Panc1 (cell line): Measurements from ENCODE around the gene TLR3. TPM values are rescaled to one million over a fixed set of nuclear protein-coding genes. Genes with fewer than 3 reads are reported as not detected.

Experiments used
- ATAC-seq: fragments of 200-7000 bp; cut with Tn5 transposase; 2 replicates; pipeline ENCODE4 v1.9.1; 2020; ENCODE audit warnings: mild to moderate bottlenecking, moderate library complexity
- BruUV-seq: library from RNA; stranded (reverse); fragments of 400-500 nt; replicated peaks from 2 replicates; lab custom pipeline; 2021; lab: Mats Ljungman, UMichigan
- CTCF ChIA-PET: fragments of 300-600 bp; sonication (Branson Sonifier 250); formaldehyde crosslinking; loops from one replicate; lab custom pipeline; 2022; ENCODE audit warnings: antibody characterized with exemption; lab: Charles Lee
- POLR2A ChIA-PET: fragments of 300-600 bp; sonication (Branson Sonifier 250); formaldehyde crosslinking; loops from one replicate; lab custom pipeline; 2022; ENCODE audit warnings: antibody characterized with exemption; lab: Charles Lee
- DNase-seq: peaks from one replicate; pipeline ENCODE4 v3.0.0-alpha.2; 2010; ENCODE audit warnings: low read depth, low spot score
- H3K27ac ChIP-seq: 2 replicates; pipeline ENCODE4 v1.5.1; 2011; ENCODE audit warnings: mild to moderate bottlenecking, low read length, inconsistent platforms
- H3K27me3 ChIP-seq: fragments of 200-500 bp; sonication (Bioruptor generic); 2 replicates; pipeline ENCODE4 v1.6.0; 2014; ENCODE audit warnings: low read length, inconsistent platforms; ENCODE audit not compliant: control insufficient read depth, insufficient read depth
- H3K36me3 ChIP-seq: fragments of 200-500 bp; sonication (Bioruptor generic); 2 replicates; pipeline ENCODE4 v1.5.1; 2014; ENCODE audit warnings: inconsistent platforms, mild to moderate bottlenecking, low read length, moderate library complexity; ENCODE audit not compliant: control insufficient read depth, insufficient read depth
- H3K4me1 ChIP-seq: 2 replicates; pipeline ENCODE4 v1.5.1; 2011; ENCODE audit warnings: inconsistent platforms, mild to moderate bottlenecking, low read length, moderate library complexity; ENCODE audit not compliant: control insufficient read depth, insufficient read depth
- H3K4me3 ChIP-seq, 2 experiments: 2 replicates each; pipeline ENCODE4 v1.5.1; 2011 to 2012; ENCODE audit warnings: low read depth in 2 of 2, low read length in 2 of 2, mild to moderate bottlenecking in 2 of 2, inconsistent platforms in 1 of 2, moderate library complexity in 1 of 2
- H3K9me3 ChIP-seq: fragments of 200-500 bp; sonication (Bioruptor generic); 2 replicates; pipeline ENCODE4 v1.5.1; 2014; ENCODE audit warnings: low read depth, mild to moderate bottlenecking, inconsistent platforms, low read length, moderate library complexity; ENCODE audit not compliant: control insufficient read depth, insufficient read depth
- POLR2AphosphoS5 ChIP-seq: IDR thresholded peaks from 2 replicates; pipeline ENCODE4 v1.6.1; 2012; ENCODE audit warnings: mild to moderate bottlenecking, low read depth, low read length, moderate library complexity
- SIN3A ChIP-seq: IDR thresholded peaks from 2 replicates; pipeline ENCODE4 v1.6.1; 2012; ENCODE audit warnings: low read depth, mild to moderate bottlenecking, low read length, moderate library complexity, borderline replicate concordance; ENCODE audit not compliant: insufficient read depth
- TCF7L2 ChIP-seq: IDR thresholded peaks from 2 replicates; pipeline ENCODE4 v1.6.1; 2011; ENCODE audit warnings: mild to moderate bottlenecking, low read depth, low read length, inconsistent platforms
- in situ Hi-C: cut with HindIII; loops from 2 replicates; pipeline ENCODE4 v1.10.0; 2016; ENCODE audit warnings: low sequenced_read_pairs, low pct_unique_long_range_greater_than_20kb
- intact Hi-C: fragments of 100-400 bp; cut with micrococcal nuclease; formaldehyde crosslinking; loops from one replicate; pipeline ENCODE4 v1.10.0; 2022; ENCODE audit not compliant: unreplicated experiment
- total RNA-seq: library from RNA; stranded (reverse); gene quantifications from one replicate; pipeline ENCODE4 v1.2.1, GENCODE V29; 2021; ENCODE audit not compliant: unreplicated experiment
- TF ChIP-seq, protein P1 (sequence below), 2 experiments: IDR thresholded peaks; 2 replicates each; pipeline ENCODE4 v1.6.1; 2011 to 2012; ENCODE audit warnings: low read depth in 2 of 2, control low read depth in 1 of 2, low read length in 1 of 2, mild to moderate bottlenecking in 1 of 2, moderate library complexity in 1 of 2; ENCODE audit not compliant: insufficient read depth in 1 of 2
- TF ChIP-seq, protein P2 (sequence below): fragments of 450-650 bp; IDR thresholded peaks from 2 replicates; pipeline ENCODE4 v1.5.1; 2017; ENCODE audit warnings: mild to moderate bottlenecking

The TLR3 gene
- total RNA-seq, 1 experiment from 2014 or later, result 0.41 TPM

DNA sequence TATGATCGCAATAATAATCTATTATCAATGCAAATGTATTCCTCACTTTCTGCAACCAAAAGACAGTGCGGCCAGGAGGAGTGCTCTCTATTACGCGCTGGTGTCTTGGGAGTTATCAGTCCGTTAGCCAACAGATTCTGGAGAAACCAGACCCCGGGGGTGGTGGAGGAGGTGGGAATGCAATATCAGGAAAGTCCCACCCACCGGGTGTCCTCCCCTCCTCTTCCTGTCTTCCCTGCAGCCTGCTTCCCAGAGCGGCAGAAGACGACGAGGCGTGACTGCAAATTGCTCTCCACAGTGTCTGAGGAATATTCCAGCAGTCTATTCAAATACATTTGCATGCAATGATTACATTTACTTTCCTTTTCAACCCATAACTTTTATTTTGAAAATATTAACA is 17.9 kb upstream of the TLR3 start:
- intact Hi-C loops (no loop called here), in situ Hi-C loops (no loop called here)
- H3K9me3 ChIP-seq, result no peaks in the 10 kb centered on the region
- CTCF ChIA-PET, result no interaction called here
- ATAC-seq, result no peak
- no TSS peak for BruUV-seq
- POLR2A ChIA-PET, result no interaction called here
- no peak overlapping the region for H3K4me3 ChIP-seq
- H3K4me1 ChIP-seq, result no peaks in the 10 kb centered on the region
- no peak overlapping the region for H3K27ac ChIP-seq
- TF ChIP-seq TCF7L2 (no peak), POLR2AphosphoS5 (no peak), SIN3A (no peak)
- TF ChIP-seq, protein P1, sequence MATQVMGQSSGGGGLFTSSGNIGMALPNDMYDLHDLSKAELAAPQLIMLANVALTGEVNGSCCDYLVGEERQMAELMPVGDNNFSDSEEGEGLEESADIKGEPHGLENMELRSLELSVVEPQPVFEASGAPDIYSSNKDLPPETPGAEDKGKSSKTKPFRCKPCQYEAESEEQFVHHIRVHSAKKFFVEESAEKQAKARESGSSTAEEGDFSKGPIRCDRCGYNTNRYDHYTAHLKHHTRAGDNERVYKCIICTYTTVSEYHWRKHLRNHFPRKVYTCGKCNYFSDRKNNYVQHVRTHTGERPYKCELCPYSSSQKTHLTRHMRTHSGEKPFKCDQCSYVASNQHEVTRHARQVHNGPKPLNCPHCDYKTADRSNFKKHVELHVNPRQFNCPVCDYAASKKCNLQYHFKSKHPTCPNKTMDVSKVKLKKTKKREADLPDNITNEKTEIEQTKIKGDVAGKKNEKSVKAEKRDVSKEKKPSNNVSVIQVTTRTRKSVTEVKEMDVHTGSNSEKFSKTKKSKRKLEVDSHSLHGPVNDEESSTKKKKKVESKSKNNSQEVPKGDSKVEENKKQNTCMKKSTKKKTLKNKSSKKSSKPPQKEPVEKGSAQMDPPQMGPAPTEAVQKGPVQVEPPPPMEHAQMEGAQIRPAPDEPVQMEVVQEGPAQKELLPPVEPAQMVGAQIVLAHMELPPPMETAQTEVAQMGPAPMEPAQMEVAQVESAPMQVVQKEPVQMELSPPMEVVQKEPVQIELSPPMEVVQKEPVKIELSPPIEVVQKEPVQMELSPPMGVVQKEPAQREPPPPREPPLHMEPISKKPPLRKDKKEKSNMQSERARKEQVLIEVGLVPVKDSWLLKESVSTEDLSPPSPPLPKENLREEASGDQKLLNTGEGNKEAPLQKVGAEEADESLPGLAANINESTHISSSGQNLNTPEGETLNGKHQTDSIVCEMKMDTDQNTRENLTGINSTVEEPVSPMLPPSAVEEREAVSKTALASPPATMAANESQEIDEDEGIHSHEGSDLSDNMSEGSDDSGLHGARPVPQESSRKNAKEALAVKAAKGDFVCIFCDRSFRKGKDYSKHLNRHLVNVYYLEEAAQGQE (IDR thresholded peaks at IDR 0.05; ENCODE audit: insufficient read depth in 1 of 2, low read depth in 2 of 2, low read length in 1 of 2), result no peak
- TF ChIP-seq, protein P2, sequence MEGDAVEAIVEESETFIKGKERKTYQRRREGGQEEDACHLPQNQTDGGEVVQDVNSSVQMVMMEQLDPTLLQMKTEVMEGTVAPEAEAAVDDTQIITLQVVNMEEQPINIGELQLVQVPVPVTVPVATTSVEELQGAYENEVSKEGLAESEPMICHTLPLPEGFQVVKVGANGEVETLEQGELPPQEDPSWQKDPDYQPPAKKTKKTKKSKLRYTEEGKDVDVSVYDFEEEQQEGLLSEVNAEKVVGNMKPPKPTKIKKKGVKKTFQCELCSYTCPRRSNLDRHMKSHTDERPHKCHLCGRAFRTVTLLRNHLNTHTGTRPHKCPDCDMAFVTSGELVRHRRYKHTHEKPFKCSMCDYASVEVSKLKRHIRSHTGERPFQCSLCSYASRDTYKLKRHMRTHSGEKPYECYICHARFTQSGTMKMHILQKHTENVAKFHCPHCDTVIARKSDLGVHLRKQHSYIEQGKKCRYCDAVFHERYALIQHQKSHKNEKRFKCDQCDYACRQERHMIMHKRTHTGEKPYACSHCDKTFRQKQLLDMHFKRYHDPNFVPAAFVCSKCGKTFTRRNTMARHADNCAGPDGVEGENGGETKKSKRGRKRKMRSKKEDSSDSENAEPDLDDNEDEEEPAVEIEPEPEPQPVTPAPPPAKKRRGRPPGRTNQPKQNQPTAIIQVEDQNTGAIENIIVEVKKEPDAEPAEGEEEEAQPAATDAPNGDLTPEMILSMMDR, result no peak
- DNase-seq, result no peak
- no peaks in the 10 kb centered on the region for H3K36me3 ChIP-seq
- no peaks in the 10 kb centered on the region for H3K27me3 ChIP-seq

DNA sequence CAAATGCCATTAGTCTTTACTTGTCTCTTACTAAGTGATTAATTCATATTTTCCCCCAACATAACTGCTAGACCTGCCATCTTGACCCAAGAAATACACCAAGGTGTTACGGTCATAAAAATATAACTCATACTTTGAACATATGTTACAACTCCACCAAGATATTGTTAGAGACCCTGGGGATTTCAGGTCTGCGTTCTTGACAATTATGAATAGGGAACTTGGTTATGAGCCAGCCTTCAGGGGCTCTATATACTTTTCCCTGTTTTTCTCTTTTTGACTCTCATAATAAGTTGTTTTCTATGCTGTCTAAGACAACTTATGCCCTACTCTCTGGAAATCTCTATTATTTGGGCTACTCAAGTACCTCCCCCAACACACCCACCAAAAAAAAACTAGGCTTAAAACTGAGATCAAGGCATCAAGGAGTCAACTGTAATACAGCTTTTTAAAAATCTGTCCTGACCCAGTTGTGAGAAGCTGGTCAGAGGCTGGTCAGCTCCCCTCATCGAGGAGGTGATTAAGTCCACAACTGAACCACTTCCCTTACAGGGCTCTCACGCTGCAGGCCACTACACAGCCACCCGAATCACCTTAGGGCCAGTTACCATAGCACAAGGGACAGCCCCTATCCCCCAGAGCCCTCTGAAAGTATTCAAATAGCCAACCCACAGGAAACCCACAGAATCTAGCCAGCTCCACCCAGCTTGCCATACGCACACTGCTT is 10.5 kb upstream of the TLR3 start:
- H3K9me3 ChIP-seq, result no peaks in the 10 kb centered on the region
- no peaks in the 10 kb centered on the region for H3K36me3 ChIP-seq
- TF ChIP-seq TCF7L2 (no peak), POLR2AphosphoS5 (no peak), SIN3A (no peak)
- TF ChIP-seq, protein P1 (IDR thresholded peaks at IDR 0.05; ENCODE audit: insufficient read depth in 1 of 2, low read depth in 2 of 2, low read length in 1 of 2), result no peak
- TF ChIP-seq, protein P2, result no peak
- ATAC-seq (no peak), DNase-seq (no peak)
- no peaks in the 10 kb centered on the region for H3K4me1 ChIP-seq
- ChIA-PET POLR2A (no interaction called here), CTCF (no interaction called here)
- in situ Hi-C loops (no loop called here), intact Hi-C loops (no loop called here)
- no peak overlapping the region for H3K4me3 ChIP-seq
- BruUV-seq, result no TSS peak
- H3K27ac ChIP-seq, result no peak overlapping the region
- H3K27me3 ChIP-seq, result no peaks in the 10 kb centered on the region
